HG03558 (cell line): ENCODE results near the gene PDE3B.

Source experiments
- ATAC-seq: cut with Tn5 transposase; IDR thresholded peaks from one replicate; pipeline ENCODE4 v1.9.1; 2021; ENCODE audit warnings: moderate number of reproducible peaks; ENCODE audit not compliant: unreplicated experiment; ENCODE audit errors: extremely low read depth

Gene PDE3B

DNA sequence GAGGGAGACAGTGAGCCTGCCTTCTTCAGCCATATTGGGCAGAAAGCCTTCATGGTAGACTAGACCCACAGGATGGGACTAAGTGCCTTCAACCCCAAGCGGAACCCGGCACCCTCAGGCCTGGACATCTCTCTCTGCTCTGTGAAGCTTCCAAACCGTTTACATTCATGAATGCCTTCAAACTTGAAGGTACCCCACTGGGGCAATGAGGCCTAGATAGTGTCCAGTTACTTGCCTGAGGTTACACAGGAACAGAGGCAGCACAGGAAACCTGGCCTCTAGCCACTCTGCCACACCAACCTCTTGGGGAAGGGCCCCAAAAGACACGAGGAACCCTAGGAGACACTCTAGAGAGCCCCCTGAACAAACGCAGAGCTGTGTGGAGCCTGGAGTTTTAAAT is 263.0 kb downstream of the PDE3B start:
- no peak for ATAC-seq

GRCh38 chr11:14906993-14907392 is 263.4 kb downstream of the PDE3B start:
- no peak for ATAC-seq

DNA sequence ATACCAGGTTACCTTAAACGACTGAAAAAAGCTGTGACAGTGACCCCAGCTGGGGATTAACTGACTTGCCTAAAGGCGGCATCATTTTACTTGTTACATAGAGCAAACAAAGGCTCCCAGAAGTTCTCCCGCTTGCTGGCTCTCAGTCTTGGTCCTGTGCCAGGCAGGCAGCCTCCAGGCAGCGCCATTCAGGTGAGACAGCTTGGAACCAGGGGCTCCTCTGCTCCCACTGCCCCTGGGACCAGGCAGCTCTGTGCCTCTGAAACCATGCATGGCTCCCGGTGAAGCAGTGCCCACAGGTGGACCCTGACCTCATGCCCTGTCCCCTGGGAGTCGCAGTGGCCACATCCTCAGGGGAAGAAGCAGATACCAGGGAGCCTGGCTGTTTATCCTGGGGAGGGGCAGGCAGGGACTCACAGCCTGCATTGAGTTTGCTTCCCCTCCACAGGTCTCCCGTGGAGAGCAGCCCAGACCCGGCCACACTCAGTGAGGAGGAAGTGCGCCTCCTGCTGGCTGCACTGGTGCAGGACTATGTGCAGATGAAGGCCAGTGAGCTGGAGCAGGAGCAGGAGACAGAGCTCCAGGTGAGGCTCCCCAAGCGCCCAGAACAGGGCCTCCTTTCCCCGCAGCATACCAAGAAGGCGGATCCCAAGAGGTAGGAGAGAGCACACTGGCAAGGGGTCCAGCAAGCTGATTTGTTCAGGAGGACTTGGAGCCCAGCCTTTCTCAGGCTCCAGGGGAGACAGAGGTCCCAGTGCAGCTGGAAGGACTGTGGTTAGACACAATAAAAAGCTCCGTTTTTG is 264.0 kb downstream of the PDE3B start:
- no peak for ATAC-seq

- no peak for ATAC-seq
Measured at GRCh38 chr11:14908214-14908880, 264.7 kb downstream of the PDE3B start.

DNA sequence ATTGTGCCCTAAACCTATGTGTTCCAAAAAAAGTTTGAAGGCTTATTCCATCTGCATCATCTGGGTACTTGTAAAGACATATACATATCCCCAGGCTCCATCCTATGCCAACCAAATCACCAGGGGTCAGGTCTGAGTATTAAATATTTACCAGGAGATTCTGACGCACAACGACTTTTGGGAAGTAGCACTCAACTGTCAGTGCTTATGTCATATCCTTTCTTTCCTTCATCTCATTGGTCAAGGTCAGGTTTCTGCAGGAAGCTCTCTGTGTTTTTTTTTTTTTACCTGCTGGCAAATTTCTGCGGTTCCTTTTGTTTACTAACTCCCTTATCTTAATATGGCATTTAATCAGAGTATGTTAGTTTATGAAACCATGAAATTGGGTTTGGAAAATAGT is 270.9 kb downstream of the PDE3B start:
- no peak for ATAC-seq

GRCh38 chr11:14916403-14916802 is 272.8 kb downstream of the PDE3B start:
- no peak for ATAC-seq
